GM12874 (cell line): Measurements from ENCODE around the gene NUTM2D.
"Not testable (repeated sequence)": the region's sequence is repeated elsewhere in the genome, so short reads cannot be mapped to it uniquely, and the experiment has no call there.

Experiments
- CTCF ChIP-seq: IDR thresholded peaks from 2 replicates; pipeline ENCODE4 v1.5.1; 2011; ENCODE audit warnings: low read depth, mild to moderate bottlenecking, control low read depth, low read length, moderate library complexity; ENCODE audit not compliant: insufficient read depth

The NUTM2D gene

GRCh38 chr10:87357444-87357843, at the start of gene NUTM2D:
Gene NUTM2D (plus strand): TSS chr10:87357744. CDS start chr10:87358266, 522 bp downstream.
- TF ChIP-seq CTCF = not testable (repeated sequence)

GRCh38 chr10:87342711-87343258, 14.8 kb upstream of the NUTM2D start:
- TF ChIP-seq CTCF = 0 out of 2 replicates have a peak, but pooled peaks have one; percentile 28
